ENCODE measurements around the gene MICAL1. TPM values are rescaled to one million over a fixed set of nuclear protein-coding genes. Genes with fewer than 3 reads are reported as not detected.
A peak's percentile ranks its signal among the peaks of the same experiment; 100 is the strongest.

The MICAL1 gene
- total and polyA plus RNA-seq, 5 donors from 2014 or later = 14.6 to 166 (median 17.9) TPM

DNA sequence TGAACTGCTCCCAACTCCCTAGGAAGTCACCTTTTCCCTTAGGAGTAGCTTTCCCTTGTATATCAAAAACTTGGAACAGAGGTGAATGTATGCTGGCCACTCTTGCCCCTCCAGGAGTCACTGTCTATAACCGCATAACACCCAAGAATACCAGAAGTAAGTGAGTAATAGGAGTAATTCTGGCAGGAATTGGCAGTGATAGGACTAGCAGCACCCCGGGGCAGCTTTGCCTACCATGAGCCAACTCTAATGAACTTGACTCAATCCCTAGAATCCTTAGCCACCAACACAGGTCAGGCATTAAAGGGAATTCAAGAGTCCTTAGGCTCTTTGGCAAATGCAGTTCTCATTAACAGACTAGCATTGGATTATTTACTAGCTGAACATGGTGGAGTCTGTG is 44.5 kb downstream of the MICAL1 start:
- Histone ChIP-seq H3K27me3 (ENCODE audit: control insufficient read depth, insufficient read depth, low read length) (peaks cover 4% of the 10 kb centered on the region), H3K27ac (ENCODE audit: insufficient read depth, low read length, poor library complexity, severe bottlenecking) (no peak overlapping the region), H3K4me3 (ENCODE audit: low read depth, low read length) (no peak overlapping the region), H3K36me3 (ENCODE audit: control insufficient read depth, insufficient read depth, low read length) (no peaks in the 10 kb centered on the region), H3K9me3 (ENCODE audit: control insufficient read depth in 2 of 2, low read length in 2 of 2) (no peaks in the 10 kb centered on the region), H3K4me1 (ENCODE audit: control insufficient read depth, insufficient read depth, low read length, poor library complexity, severe bottlenecking) (no peaks in the 10 kb centered on the region)
- H3K4me3 Mint-ChIP-seq = no peak overlapping the region
- H3K9me3 Mint-ChIP-seq = peaks cover 0 to 4% (median 0%) of the 10 kb centered on the region in 7 donors
- no peaks in the 10 kb centered on the region for H3K36me3 Mint-ChIP-seq
- no peak for ATAC-seq (ENCODE audit: low read depth in 2 of 2)
- no peaks in the 10 kb centered on the region for H3K4me1 Mint-ChIP-seq
- DNase-seq = no peak
- peaks cover 42% of the 10 kb centered on the region for H3K27me3 Mint-ChIP-seq
- H3K27ac Mint-ChIP-seq = no peak overlapping the region

DNA sequence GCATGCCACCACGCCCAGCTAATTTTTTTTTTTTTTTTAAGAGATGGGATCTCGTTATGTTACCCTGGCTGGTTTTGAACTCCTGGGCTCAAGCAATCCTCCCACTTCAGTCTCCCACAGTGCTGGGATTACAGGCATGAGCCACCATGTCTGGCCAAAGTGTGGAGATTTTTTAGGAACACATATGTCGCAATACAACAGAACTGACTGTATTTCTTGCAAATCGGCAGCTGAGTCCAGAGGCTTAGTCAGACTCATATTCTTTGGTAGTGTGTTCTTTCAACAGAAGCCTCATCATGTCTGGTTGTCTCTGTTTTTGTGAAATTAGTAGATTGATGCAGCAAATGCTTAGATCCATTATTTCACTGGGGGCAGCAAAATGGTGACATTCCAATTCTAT is 49.4 kb downstream of the MICAL1 start:
- Histone ChIP-seq H3K27ac (ENCODE audit: insufficient read depth, low read length, poor library complexity, severe bottlenecking) (no peak overlapping the region), H3K4me3 (ENCODE audit: low read depth, low read length) (no peak overlapping the region), H3K27me3 (ENCODE audit: control insufficient read depth, insufficient read depth, low read length) (peaks cover 7% of the 10 kb centered on the region), H3K9me3 (ENCODE audit: control insufficient read depth in 2 of 2, low read length in 2 of 2) (no peaks in the 10 kb centered on the region), H3K36me3 (ENCODE audit: control insufficient read depth, insufficient read depth, low read length) (no peaks in the 10 kb centered on the region), H3K4me1 (ENCODE audit: control insufficient read depth, insufficient read depth, low read length, poor library complexity, severe bottlenecking) (no peaks in the 10 kb centered on the region)
- Mint-ChIP-seq H3K4me1 (no peaks in the 10 kb centered on the region), H3K9me3 (peaks cover 0 to 3% (median 0%) of the 10 kb centered on the region in 7 donors), H3K36me3 (no peaks in the 10 kb centered on the region), H3K27me3 (peaks cover 23% of the 10 kb centered on the region), H3K27ac (no peak overlapping the region), H3K4me3 (no peak overlapping the region)
- DNase-seq = no peak
- ATAC-seq (ENCODE audit: low read depth in 2 of 2) = no peak

DNA sequence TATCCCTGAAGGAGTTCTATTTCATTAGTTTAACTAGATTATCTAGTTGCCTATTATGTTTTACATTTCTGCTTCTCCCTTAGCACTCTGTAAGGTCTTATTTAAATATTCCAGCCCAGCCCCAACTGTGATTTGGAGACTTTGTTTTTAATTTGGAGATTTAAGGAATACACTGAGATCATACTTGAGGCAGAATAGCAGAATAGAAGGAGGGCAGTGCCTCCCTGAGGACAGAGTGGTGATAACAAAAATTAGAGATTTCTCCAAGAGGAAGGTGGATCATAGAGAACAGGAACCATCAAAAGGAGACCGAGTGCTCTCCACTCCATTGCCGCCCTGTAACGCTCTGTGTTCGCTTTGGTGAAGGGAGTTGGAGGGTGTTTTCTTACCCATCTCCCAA is 58.6 kb downstream of the MICAL1 start:
- Mint-ChIP-seq H3K4me3 (no peak overlapping the region), H3K27me3 (peaks cover 22% of the 10 kb centered on the region), H3K9me3 (no peaks in the 10 kb centered on the region), H3K4me1 (peaks cover 0 to 2% (median 0%) of the 10 kb centered on the region in 4 donors), H3K27ac (no peak overlapping the region), H3K36me3 (peaks cover 4% of the 10 kb centered on the region)
- no peak for DNase-seq
- H3K27me3 ChIP-seq (ENCODE audit: control insufficient read depth, insufficient read depth, low read length) = no peaks in the 10 kb centered on the region
- no peaks in the 10 kb centered on the region for H3K9me3 ChIP-seq (ENCODE audit: control insufficient read depth in 2 of 2, low read length in 2 of 2)
- H3K4me3 ChIP-seq (ENCODE audit: low read depth, low read length) = no peak overlapping the region
- no peaks in the 10 kb centered on the region for H3K36me3 ChIP-seq (ENCODE audit: control insufficient read depth, insufficient read depth, low read length)
- H3K4me1 ChIP-seq (ENCODE audit: control insufficient read depth, insufficient read depth, low read length, poor library complexity, severe bottlenecking) = no peaks in the 10 kb centered on the region
- ATAC-seq (ENCODE audit: low read depth in 2 of 2) = no peak
- H3K27ac ChIP-seq (ENCODE audit: insufficient read depth, low read length, poor library complexity, severe bottlenecking) = no peak overlapping the region

GRCh38 chr6:109396046-109396718 is 59.4 kb downstream of the MICAL1 start:
- Mint-ChIP-seq H3K4me3 (no peak overlapping the region), H3K36me3 (peaks cover 4% of the 10 kb centered on the region), H3K4me1 (peaks cover 0 to 4% (median under 1%) of the 10 kb centered on the region in 4 donors), H3K27me3 (peaks cover 22% of the 10 kb centered on the region), H3K27ac (peak overlapping the region in 1 of 3 donors; percentile 70), H3K9me3 (no peaks in the 10 kb centered on the region)
- no peaks in the 10 kb centered on the region for H3K36me3 ChIP-seq (ENCODE audit: control insufficient read depth, insufficient read depth, low read length)
- DNase-seq (no peak), ATAC-seq (ENCODE audit: low read depth in 2 of 2) (no peak)
- H3K4me3 ChIP-seq (ENCODE audit: low read depth, low read length) = no peak overlapping the region
- H3K9me3 ChIP-seq (ENCODE audit: control insufficient read depth in 2 of 2, low read length in 2 of 2) = no peaks in the 10 kb centered on the region
- H3K27me3 ChIP-seq (ENCODE audit: control insufficient read depth, insufficient read depth, low read length) = no peaks in the 10 kb centered on the region
- no peak overlapping the region for H3K27ac ChIP-seq (ENCODE audit: insufficient read depth, low read length, poor library complexity, severe bottlenecking)
- H3K4me1 ChIP-seq (ENCODE audit: control insufficient read depth, insufficient read depth, low read length, poor library complexity, severe bottlenecking) = no peaks in the 10 kb centered on the region

Other genes with a start within 250 kb of the MICAL1 start
- gene CD164, start 73.3 kb downstream of the MICAL1 start, total RNA-seq = 187 TPM
- gene CD164, start 73.3 kb downstream of the MICAL1 start, polyA plus RNA-seq = 100 to 1,000 TPM; 330 to 364 (median 346) TPM
- 0.91 TPM for gene PPIL6, start 15.1 kb downstream of the MICAL1 start, total RNA-seq
- under 1 TPM; 0.24 to 0.72 (median 0.39) TPM for gene PPIL6, start 15.1 kb downstream of the MICAL1 start, polyA plus RNA-seq
- 30.2 TPM for gene SMPD2, start 15.0 kb downstream of the MICAL1 start, total RNA-seq
- 10 to 100 TPM in 3 of 4 donors, 1 to 10 TPM in 1; 9.5 to 14.8 (median 12.4) TPM for gene SMPD2, start 15.0 kb downstream of the MICAL1 start, polyA plus RNA-seq
- gene ZBTB24, start 27.4 kb upstream of the MICAL1 start, total RNA-seq = 20.2 TPM
- 10 to 100 TPM in 3 of 4 donors, 1 to 10 TPM in 1; 9.2 to 11.9 (median 10.5) TPM for gene ZBTB24, start 27.4 kb upstream of the MICAL1 start, polyA plus RNA-seq
- 8.1 TPM for gene AK9, start 235.4 kb upstream of the MICAL1 start, total RNA-seq
- gene AK9, start 235.4 kb upstream of the MICAL1 start, polyA plus RNA-seq = 1 to 10 TPM; 4.3 to 8.2 (median 5.7) TPM
- gene FIG4, start 235.5 kb upstream of the MICAL1 start, total RNA-seq = 9.0 TPM
- gene FIG4, start 235.5 kb upstream of the MICAL1 start, polyA plus RNA-seq = 10 to 100 TPM; 13.8 to 20.0 (median 17.4) TPM